ENCODE data around the gene THUMPD3. TPM values are rescaled to one million over a fixed set of nuclear protein-coding genes. Genes with fewer than 3 reads are reported as not detected.
A peak's percentile ranks its signal among the peaks of the same experiment; 100 is the strongest.

THUMPD3 gene
- total RNA-seq, 1 donor = 50.1 TPM

DNA sequence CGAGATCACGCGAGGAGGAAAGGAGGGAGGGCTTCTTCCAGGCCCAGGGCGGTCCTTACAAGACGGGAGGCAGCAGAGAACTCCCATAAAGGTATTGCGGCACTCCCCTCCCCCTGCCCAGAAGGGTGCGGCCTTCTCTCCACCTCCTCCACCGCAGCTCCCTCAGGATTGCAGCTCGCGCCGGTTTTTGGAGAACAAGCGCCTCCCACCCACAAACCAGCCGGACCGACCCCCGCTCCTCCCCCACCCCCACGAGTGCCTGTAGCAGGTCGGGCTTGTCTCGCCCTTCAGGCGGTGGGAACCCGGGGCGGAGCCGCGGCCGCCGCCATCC is 33.4 kb downstream of the THUMPD3 start:
- peak; percentile 99 for DNase-seq (ENCODE audit: low read depth)
- peak overlapping the region; percentile 81 for H3K4me3 ChIP-seq (ENCODE audit: low read depth, low read length)
- TF ChIP-seq, protein P1, sequence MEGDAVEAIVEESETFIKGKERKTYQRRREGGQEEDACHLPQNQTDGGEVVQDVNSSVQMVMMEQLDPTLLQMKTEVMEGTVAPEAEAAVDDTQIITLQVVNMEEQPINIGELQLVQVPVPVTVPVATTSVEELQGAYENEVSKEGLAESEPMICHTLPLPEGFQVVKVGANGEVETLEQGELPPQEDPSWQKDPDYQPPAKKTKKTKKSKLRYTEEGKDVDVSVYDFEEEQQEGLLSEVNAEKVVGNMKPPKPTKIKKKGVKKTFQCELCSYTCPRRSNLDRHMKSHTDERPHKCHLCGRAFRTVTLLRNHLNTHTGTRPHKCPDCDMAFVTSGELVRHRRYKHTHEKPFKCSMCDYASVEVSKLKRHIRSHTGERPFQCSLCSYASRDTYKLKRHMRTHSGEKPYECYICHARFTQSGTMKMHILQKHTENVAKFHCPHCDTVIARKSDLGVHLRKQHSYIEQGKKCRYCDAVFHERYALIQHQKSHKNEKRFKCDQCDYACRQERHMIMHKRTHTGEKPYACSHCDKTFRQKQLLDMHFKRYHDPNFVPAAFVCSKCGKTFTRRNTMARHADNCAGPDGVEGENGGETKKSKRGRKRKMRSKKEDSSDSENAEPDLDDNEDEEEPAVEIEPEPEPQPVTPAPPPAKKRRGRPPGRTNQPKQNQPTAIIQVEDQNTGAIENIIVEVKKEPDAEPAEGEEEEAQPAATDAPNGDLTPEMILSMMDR (IDR thresholded peaks at IDR 0.05; ENCODE audit: insufficient read depth, low read depth, low read length) = no peak

DNA sequence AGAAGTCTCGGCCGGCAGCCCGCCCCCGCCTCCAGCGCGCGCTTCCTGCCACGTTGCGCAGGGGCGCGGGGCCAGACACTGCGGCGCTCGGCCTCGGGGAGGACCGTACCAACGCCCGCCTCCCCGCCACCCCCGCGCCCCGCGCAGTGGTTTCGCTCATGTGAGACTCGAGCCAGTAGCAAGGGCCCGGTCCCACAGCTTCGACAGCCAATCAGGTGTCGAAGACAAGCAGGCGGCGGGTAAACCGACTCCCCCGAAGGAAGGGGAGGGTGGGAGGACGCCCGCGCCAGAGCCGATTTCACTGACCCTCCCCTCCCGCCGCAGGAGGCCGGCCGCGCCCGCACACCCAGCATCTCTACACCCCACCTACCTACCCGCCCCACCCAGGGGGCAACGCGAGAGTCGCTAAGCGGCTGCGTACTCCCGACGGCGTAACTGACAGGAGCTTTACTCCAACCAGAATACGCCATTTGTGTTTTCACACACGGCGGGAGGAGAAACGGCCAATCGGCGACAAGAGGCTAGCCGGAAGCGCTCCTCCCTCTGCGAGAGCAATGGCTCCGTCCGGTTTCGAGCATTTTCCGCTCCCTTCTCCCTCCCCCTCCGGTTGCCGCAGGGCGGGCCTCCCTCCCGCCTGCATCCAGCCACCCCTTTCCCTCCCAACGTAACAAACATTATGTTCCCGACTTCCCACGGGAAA is 33.9 kb downstream of the THUMPD3 start:
- H3K4me3 ChIP-seq (ENCODE audit: low read depth, low read length) = peak overlapping the region; percentile 81
- DNase-seq (ENCODE audit: low read depth) = peak; percentile 100
- TF ChIP-seq, protein P1 (IDR thresholded peaks at IDR 0.05; ENCODE audit: insufficient read depth, low read depth, low read length) = no peak

- peak; percentile 98 for DNase-seq (ENCODE audit: low read depth)
- H3K4me3 ChIP-seq (ENCODE audit: low read depth, low read length) = peak within 1 kb of the TSS; percentile 99
- TF ChIP-seq, protein P1 (IDR thresholded peaks at IDR 0.05; ENCODE audit: insufficient read depth, low read depth, low read length) = no peak
These were observed 34.6 kb downstream of the THUMPD3 start, which contains the start of gene SETD5 for GRCh38 chr3:9397332-9397905. TSS of gene SETD5 (plus strand) at chr3:9397615. CDS start at chr3:9428939, 31,324 bp downstream.

DNA sequence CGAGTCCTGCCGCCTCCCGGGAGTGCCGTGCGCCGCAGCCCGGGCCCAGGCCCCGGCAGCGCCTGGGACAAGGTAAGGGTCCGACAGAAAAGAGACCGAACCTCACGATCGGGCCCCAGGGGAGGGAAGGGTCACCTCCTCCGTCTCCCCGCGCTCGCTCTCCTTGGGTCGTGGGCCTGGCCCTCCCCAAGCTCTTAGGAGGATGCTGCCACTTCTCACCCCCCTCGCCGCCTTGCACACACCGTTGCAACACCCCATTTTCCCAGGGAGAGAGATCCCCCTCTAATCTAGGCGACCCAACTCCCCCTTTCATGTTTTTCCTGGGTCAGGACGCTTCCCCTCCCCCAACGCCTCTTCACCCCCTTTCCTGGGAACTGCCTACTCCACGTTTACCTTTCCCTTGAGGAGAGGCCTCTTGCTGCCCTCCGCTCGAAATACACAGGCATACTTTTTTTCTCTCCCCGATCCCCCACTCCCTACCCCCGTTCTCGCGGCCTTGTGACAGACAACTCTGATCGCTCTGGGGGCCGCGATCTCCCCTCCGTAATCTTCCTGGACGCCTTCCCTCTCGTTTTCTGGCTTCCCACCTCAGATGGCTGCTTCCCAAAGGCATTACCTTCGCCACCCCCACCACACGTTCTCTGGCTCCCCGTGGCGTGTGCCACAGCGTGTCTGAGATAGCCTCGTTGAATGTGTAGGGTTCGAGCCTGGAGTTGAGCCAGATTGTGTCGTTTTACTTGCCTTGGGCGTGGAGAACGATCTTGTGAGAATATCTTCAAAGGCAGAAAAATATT is 35.2 kb downstream of the THUMPD3 start:
- peak; percentile 47 for DNase-seq (ENCODE audit: low read depth)
- TF ChIP-seq, protein P1 (IDR thresholded peaks at IDR 0.05; ENCODE audit: insufficient read depth, low read depth, low read length) = no peak

DNA sequence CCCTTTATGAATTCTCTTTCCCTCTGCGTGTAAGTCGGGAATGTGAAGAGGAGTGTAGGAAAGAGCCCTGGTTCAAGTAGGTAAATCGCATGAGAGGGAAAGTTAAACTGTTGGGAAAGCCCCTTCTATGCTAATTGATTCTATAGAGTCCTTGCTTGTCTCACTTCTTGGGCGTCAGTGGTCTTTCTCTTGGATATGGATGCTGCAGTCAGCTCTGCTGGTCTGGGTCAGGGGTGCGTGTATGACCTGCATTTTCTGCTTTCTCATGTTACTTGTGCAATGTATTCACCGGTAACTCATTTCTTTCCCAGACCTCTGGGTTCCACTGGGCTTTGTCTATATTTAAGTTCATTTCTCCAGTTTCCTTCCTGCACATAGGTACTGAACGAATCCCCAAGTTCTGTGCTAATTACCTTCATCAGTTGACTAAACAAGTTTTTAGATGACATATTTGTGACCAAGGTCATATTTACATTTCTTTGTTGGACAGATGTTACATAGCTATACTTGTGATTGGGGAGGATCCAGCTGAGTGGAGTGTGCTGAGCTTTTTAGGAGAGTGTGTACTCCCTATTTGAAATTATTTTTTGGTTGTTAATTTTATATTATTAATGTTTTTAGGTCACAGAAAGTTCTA is 36.0 kb downstream of the THUMPD3 start:
- TF ChIP-seq, protein P1 (IDR thresholded peaks at IDR 0.05; ENCODE audit: insufficient read depth, low read depth, low read length) = no peak
- DNase-seq (ENCODE audit: low read depth) = peak; percentile 76
- peak overlapping the region; percentile 99 for H3K4me3 ChIP-seq (ENCODE audit: low read depth, low read length)

More for the DNA sequence above, 35.2 kb downstream of the THUMPD3 start:
- H3K4me3 ChIP-seq (ENCODE audit: low read depth, low read length) = peak overlapping the region; percentile 99

DNA sequence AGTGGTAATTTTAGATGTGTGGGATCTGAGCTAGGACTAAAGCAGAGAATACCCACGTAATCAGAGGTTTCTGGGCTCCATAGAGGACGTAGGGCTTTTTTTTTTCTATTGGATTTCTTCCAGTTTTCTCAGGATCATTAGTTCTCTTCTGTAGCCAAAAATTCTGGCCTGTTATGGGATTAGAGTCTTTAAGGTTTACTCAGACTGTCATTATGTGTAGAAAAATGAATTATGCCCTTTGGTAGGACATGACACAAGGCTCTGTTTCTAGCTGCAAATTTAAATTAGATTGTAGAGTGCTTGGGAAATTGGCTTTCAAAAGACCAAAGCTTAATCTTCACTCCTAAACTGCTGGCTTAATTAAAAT is 36.5 kb downstream of the THUMPD3 start:
- TF ChIP-seq, protein P1 (IDR thresholded peaks at IDR 0.05; ENCODE audit: insufficient read depth, low read depth, low read length) = no peak
- H3K4me3 ChIP-seq (ENCODE audit: low read depth, low read length) = peak overlapping the region; percentile 99
- no peak for DNase-seq (ENCODE audit: low read depth)
